D721Med (cell line): ENCODE data around the gene TBC1D7.

ENCODE experiments used
- DNase-seq: peaks from one replicate; pipeline ENCODE4 v3.0.0; 2011; ENCODE audit warnings: low spot score; ENCODE audit not compliant: insufficient read length
- FAIRE-seq: peaks from 2 replicates; lab custom pipeline; 2011; peaks lifted over from hg19 to GRCh38; lab: Jason Lieb, UNC
- TF ChIP-seq, protein P1 (sequence below): IDR thresholded peaks from 2 replicates; pipeline ENCODE4 v1.5.1; 2012; ENCODE audit warnings: mild to moderate bottlenecking, control low read depth; ENCODE audit not compliant: insufficient read depth; ENCODE audit errors: missing control alignments

The TBC1D7 gene

DNA sequence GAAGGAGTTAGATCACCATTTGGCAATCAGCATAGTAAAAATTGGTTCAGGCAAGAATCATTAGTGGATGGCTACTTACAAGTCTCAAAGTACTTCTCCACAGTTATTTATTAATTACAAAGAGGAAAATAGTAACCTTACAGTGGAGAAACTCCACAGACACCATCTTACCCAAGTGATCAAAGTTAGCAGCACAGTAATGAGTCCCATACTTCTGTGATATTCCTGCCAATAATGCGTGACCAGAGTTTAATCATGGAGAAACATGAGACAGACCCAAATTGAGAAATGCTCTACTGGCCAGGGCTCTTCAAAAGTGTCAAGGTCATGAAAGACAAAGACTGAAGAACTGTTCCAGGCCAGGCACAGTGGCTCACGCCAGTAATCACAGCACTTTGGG, 9.5 kb downstream of the TBC1D7 start:
- TF ChIP-seq, protein P1, sequence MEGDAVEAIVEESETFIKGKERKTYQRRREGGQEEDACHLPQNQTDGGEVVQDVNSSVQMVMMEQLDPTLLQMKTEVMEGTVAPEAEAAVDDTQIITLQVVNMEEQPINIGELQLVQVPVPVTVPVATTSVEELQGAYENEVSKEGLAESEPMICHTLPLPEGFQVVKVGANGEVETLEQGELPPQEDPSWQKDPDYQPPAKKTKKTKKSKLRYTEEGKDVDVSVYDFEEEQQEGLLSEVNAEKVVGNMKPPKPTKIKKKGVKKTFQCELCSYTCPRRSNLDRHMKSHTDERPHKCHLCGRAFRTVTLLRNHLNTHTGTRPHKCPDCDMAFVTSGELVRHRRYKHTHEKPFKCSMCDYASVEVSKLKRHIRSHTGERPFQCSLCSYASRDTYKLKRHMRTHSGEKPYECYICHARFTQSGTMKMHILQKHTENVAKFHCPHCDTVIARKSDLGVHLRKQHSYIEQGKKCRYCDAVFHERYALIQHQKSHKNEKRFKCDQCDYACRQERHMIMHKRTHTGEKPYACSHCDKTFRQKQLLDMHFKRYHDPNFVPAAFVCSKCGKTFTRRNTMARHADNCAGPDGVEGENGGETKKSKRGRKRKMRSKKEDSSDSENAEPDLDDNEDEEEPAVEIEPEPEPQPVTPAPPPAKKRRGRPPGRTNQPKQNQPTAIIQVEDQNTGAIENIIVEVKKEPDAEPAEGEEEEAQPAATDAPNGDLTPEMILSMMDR: no peak
- DNase-seq (no peak), FAIRE-seq (no peak)

DNA sequence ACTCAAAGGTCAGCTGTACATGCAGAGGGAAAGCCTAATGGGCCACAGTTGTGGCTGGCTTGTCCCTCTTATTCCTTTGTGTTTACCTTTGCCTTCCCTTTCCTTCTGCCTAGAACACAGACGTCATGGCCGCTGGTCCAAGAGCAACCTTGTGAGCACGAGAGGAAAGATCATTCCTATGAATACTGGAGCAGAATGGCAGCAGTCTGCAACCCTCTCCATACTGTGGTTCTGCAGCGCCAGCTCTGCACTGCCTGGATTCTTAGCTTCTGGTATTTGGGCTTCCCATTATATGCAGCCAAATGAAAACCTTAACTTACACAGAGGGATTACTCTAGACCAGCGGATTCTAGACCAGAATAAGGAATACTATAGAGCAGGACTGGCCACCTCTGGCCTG, 12.4 kb downstream of the TBC1D7 start:
- TF ChIP-seq, protein P1: no peak

DNA sequence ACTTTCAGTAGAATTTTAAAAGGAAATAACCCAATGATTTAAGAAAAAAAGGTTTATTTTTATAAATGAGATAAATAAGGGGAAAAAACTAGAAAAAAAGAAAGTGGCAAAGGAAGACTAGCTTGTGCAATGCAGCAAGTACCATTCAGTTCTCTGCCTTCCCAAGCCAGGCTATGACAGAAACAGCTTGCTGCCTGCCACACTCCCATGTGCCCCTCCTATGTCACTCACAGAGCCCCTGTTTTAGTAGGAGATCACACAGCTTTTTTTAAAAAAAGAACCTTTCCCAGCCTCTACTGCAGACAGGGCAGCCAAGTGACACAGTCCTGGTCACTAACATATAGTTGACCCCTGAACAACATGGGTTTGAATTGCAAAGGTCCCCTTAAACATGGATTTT, 13.5 kb downstream of the TBC1D7 start:
- FAIRE-seq: no peak
- no peak for DNase-seq
- TF ChIP-seq, protein P1: no peak

More for the DNA sequence above, 12.4 kb downstream of the TBC1D7 start:
- FAIRE-seq (no peak), DNase-seq (no peak)

DNA sequence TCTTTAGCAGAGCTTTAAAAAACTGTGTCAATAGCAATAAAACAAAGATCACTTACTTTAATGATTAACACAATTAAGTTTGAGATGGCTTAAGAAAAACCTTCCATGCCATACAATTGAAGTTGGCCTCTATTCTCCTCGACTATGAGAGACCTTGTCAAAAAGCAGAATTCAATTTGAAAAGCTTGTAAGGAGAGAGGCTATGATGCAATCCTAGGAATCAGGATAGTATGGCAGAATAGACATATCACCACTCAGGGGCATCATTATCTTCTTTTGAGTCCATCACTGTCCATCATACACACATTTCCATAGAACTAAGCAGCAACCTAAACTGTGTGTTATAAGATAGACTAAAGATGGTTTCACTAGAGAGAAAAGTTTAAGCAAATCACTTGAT, 17.2 kb downstream of the TBC1D7 start:
- FAIRE-seq (no peak), DNase-seq (no peak)
- TF ChIP-seq, protein P1: no peak

DNA sequence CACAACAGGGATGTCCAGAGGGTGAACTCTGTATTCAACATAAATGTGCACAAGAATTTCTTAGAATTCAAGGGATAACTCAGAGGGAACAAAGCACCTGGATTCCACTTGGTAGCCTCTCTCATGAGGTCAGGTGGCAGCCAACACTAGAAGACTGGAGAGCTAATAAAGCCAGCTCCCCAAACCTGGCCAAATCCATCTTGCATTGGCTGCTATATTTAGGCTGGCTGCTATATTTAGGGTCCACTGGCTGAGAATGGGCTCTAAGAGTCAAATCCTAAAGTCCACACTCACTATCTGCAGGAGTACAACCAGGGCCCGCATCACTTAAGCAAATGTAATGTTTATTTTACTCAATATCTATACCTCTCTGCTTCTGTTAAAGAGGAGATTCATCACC, 20.0 kb downstream of the TBC1D7 start:
- FAIRE-seq: no peak
- TF ChIP-seq, protein P1: no peak
- no peak for DNase-seq

DNA sequence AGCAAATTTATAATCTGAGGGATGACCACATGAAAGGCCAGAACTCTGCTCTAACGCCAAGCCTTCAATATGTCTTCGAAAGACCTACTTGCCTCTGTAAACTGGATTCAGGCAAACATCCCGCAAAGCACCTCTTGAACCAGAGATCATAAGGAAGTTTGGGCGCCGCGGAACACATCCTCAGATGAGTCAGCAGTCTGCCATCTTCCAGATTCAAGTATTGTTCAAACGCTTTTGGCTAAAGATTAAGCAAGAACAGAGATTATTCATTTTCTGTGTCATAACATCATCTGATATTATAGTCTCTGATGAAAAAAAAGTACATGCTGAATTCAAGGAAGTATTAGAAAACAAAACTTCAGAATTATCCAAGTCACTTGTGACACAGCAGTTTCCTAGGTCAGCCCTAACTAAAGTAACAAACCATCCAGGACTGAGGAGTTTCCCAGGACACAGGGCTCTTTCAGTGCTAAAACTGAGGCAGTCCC, 20.8 kb downstream of the TBC1D7 start:
- DNase-seq: no peak
- no peak for FAIRE-seq

DNA sequence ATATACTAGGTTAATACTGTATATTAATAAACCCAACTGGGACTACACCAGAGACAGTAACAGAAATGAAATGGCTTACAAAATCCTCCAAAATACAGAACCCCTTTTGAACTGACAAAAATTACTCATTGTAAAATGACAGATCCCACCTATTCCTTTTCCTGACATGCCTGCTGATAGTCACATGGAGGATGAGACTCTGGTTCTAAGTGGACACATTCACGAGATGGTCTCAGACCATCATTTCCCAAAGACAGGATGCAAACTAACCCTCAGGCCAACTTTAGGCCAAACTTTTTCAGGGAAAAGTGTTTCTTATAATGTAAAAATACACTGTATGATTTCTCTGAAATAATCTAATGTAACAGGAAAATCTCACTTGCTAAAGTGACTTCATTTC, 22.5 kb downstream of the TBC1D7 start:
- TF ChIP-seq, protein P1: no peak
- DNase-seq (no peak), FAIRE-seq (no peak)

More for the DNA sequence above, 20.8 kb downstream of the TBC1D7 start:
- TF ChIP-seq, protein P1: no peak
